NB4 (cell line): Measurements from ENCODE around the gene NEB.
"Not testable (repeated sequence)": the region's sequence is repeated elsewhere in the genome, so short reads cannot be mapped to it uniquely, and the experiment has no call there.

ENCODE experiments used
- DNase-seq: peaks from one replicate; pipeline ENCODE4 v3.0.0; 2010; ENCODE audit warnings: low read depth
- H3K4me3 ChIP-seq: one replicate; pipeline ENCODE4 v1.5.1; 2011; ENCODE audit warnings: mild to moderate bottlenecking, low read depth, low read length, moderate library complexity
- MYC ChIP-seq: IDR thresholded peaks from 2 replicates; pipeline ENCODE4 v1.6.1; 2011; ENCODE audit warnings: low read depth, low read length
- POLR2A ChIP-seq: IDR thresholded peaks from 2 replicates; pipeline ENCODE4 v1.6.1; 2011; ENCODE audit warnings: mild to moderate bottlenecking; ENCODE audit not compliant: insufficient read length; ENCODE audit errors: extremely low read depth
- TF ChIP-seq, protein P1 (sequence below): IDR thresholded peaks from 2 replicates; pipeline ENCODE4 v1.6.1; 2011; ENCODE audit warnings: low read depth, low read length
- TF ChIP-seq, protein P2 (sequence below): IDR thresholded peaks from one replicate; pipeline ENCODE4 v1.5.1; 2012; ENCODE audit warnings: low read depth, low read length

NEB gene

DNA sequence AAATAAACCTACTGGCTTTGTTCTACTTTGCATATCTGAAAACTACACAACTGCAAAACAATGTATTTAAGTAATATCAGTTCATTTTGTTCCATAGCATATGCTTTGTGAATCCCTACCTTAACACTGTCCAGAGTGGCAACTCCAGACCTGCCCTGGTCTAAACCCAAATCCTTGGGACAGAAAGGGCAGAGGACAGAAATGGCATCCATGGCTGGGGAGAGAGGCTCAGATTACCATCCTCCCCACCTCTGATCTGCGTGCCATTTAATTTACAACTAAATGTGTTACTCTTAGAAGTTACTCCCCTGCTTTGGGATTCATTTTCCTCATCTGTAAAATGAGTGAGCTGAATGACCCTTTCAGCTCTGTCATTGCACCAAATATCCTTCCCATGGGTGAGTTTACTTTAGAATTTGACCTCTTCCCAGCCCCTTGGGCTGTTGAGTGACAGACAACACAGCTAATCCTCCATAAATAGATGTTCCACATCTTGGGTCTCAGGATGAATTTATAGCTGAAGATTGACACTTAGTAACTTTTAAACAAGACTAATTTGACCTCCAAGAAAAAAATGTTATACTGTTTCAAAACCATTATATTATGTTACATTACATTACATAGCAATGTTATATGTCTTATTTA, 20.1 kb upstream of the NEB start:
- no peak overlapping the region for H3K4me3 ChIP-seq
- DNase-seq = no peak
- no peak for TF ChIP-seq MYC
- TF ChIP-seq, protein P1, sequence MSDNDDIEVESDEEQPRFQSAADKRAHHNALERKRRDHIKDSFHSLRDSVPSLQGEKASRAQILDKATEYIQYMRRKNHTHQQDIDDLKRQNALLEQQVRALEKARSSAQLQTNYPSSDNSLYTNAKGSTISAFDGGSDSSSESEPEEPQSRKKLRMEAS = no peak
- TF ChIP-seq, protein P2, sequence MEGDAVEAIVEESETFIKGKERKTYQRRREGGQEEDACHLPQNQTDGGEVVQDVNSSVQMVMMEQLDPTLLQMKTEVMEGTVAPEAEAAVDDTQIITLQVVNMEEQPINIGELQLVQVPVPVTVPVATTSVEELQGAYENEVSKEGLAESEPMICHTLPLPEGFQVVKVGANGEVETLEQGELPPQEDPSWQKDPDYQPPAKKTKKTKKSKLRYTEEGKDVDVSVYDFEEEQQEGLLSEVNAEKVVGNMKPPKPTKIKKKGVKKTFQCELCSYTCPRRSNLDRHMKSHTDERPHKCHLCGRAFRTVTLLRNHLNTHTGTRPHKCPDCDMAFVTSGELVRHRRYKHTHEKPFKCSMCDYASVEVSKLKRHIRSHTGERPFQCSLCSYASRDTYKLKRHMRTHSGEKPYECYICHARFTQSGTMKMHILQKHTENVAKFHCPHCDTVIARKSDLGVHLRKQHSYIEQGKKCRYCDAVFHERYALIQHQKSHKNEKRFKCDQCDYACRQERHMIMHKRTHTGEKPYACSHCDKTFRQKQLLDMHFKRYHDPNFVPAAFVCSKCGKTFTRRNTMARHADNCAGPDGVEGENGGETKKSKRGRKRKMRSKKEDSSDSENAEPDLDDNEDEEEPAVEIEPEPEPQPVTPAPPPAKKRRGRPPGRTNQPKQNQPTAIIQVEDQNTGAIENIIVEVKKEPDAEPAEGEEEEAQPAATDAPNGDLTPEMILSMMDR = no peak
- no peak for TF ChIP-seq POLR2A

DNA sequence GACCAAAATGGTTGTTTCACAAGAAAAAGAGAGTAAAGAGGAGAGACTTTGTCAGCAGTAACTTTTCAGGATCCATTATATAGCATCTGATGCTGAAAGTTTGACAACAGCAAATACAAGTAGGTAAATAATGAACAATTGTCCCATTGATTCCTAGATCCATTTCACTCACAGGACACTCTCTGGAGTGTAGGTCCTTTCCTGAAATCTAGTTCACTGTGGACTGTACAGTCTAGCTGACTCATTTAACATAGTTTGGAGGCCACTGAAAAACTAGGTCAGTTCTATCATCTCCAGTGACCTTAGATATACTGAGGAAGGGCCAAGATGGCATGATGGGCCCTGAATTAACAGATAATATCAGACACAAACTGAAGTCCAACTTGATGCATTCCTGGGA, 19.3 kb upstream of the NEB start:
- no peak overlapping the region for H3K4me3 ChIP-seq
- DNase-seq = no peak
- TF ChIP-seq, protein P1 = no peak
- TF ChIP-seq, protein P2 = no peak
- TF ChIP-seq POLR2A (no peak), MYC (no peak)

DNA sequence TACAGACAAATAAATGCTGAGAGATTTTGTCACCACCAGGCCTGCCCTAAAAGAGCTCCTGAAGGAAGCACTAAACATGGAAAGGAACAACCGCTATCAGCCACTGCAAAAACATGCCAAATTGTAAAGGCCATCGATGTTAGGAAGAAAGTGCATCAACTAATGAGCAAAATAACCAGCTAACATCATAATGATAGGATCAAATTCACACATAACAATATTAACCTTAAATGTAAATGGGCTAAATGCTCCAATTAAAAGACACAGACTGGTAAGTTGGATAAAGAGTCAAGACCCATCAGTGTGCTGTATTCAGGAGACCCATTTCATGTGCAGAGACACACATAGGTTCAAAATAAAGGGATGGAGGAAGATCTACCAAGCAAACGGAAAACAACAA, 11.0 kb upstream of the NEB start:
- not testable (repeated sequence) for H3K4me3 ChIP-seq, DNase-seq

DNA sequence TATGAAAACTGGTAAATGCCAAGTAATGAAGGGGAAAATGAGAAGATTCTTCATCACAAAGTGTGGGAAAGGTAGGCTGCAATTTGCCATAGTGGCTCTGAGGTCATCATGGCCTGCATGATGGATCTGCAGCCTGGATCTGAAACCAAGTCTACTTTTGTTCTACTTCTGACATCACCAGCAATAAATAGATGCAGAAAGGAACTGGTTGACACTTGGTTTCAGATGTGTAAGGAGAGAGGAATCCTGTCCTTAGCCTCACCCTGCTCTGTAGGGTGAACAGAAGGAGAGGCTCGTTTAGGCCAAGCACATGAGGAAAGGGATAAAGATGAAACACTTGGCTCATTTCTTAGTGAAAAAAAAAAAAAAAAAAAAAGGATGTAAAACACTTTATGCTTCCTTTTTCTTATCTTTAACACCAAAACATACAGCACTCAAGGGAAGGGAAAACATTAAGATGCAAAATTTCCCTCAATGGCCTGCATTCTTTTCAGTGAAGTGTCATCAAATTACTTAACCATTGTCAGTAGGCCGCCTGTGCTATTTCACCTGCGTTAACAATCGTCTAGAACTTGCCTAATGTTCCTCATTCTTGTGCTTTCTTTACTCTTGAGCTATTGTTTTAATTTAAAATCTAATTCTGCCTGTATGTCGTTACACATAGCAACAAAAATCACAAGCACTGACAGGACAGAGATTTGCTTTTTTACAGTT, 3.9 kb downstream of the NEB start:
- DNase-seq = no peak
- TF ChIP-seq, protein P1 = no peak
- TF ChIP-seq, protein P2 = no peak
- TF ChIP-seq POLR2A (no peak), MYC (no peak)
- no peak overlapping the region for H3K4me3 ChIP-seq

DNA sequence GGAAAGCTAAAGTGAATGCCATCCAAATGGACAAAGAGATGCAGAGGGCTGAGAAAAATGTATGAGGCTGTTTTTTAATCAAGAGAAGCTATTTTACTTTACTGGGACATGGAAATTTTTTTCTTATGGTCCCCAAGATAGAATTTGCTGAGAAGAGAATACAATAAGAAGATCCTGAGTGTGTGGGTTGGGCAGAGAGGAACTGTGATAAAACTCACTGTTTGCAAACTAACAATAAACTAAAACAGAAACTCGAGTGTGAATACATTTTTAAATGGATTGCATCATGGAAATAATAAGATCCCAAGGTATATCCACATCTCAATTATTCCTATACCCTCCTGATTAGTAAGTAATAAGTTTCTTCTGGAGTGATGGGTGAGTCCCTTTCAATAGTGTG, 4.4 kb downstream of the NEB start:
- DNase-seq = no peak
- H3K4me3 ChIP-seq = no peak overlapping the region
- TF ChIP-seq MYC (no peak), POLR2A (no peak)
- TF ChIP-seq, protein P1 = no peak
- TF ChIP-seq, protein P2 = no peak

DNA sequence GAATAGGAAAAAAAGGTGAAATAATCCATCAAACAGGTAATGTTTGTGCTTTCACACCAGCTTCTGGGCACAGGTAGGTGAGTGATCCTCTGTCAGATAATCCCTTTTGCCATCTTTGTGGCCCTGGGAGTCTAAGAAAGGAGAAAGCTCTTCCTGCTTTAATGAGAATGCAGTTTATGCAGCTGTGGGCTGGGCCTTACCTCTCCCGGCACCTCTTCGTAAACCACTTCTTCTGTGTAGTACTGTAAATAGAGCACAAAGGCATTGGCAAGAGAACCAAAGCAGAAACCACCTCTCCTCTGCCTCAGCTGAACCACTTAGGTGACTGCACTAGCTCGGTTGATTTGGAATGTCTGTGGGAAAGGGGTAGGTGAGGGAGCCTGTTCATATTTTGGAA, 4.9 kb downstream of the NEB start:
- DNase-seq = no peak
- no peak overlapping the region for H3K4me3 ChIP-seq
- TF ChIP-seq POLR2A (no peak), MYC (no peak)
- TF ChIP-seq, protein P1 = no peak
- TF ChIP-seq, protein P2 = no peak
